Right lung (tissue), 10 donors: ENCODE data around the gene NGRN. TPM values are rescaled to one million over a fixed set of nuclear protein-coding genes. Genes with fewer than 3 reads are reported as not detected.
A peak's percentile ranks its signal among the peaks of the same experiment; 100 is the strongest.

Source experiments
- DNase-seq, 2 donors: peaks; one replicate each; pipeline ENCODE4 v3.0.0-alpha.2; 2013
- long read RNA-seq, 8 donors: transcript quantifications; one replicate each; lab custom pipeline, GENCODE V29; 2026
- polyA plus RNA-seq, 5 donors: library from polyadenylated mRNA; unstranded; fragments of 120-200 nt; gene quantifications; one replicate each; pipeline versions ENCODE4 v1.2.1 to v1.2.3, GENCODE V29; 2013; ENCODE audit warnings: inconsistent platforms in 1 of 5, low replicate concordance in 1 of 5; ENCODE audit not compliant: insufficient read length in 5 of 5, insufficient read depth in 1 of 5

NGRN gene, protein sequence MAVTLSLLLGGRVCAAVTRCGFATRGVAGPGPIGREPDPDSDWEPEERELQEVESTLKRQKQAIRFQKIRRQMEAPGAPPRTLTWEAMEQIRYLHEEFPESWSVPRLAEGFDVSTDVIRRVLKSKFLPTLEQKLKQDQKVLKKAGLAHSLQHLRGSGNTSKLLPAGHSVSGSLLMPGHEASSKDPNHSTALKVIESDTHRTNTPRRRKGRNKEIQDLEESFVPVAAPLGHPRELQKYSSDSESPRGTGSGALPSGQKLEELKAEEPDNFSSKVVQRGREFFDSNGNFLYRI
- 100 to 1,000 TPM; 105 to 122 (median 108) TPM for polyA plus RNA-seq
- long read RNA-seq, donor 1, full-length matches to known transcripts, result 159 of 159 reads
- long read RNA-seq, donor 1, partial matches to known transcripts, result 0 of 159 reads
- long read RNA-seq, donor 1, other reads (novel, unspliced or antisense), result 0 of 159 reads
- long read RNA-seq, donor 2, full-length matches to known transcripts, result 65 of 65 reads
- long read RNA-seq, donor 2, partial matches to known transcripts, result 0 of 65 reads
- long read RNA-seq, donor 2, other reads (novel, unspliced or antisense), result 0 of 65 reads
- long read RNA-seq, donor 3, full-length matches to known transcripts, result 97 of 97 reads
- long read RNA-seq, donor 3, partial matches to known transcripts, result 0 of 97 reads
- long read RNA-seq, donor 3, other reads (novel, unspliced or antisense), result 0 of 97 reads
- long read RNA-seq, donor 4, full-length matches to known transcripts, result 84 of 84 reads
- long read RNA-seq, donor 4, partial matches to known transcripts, result 0 of 84 reads
- long read RNA-seq, donor 4, other reads (novel, unspliced or antisense), result 0 of 84 reads
- long read RNA-seq, donor 5, full-length matches to known transcripts, result 136 of 136 reads
- long read RNA-seq, donor 5, partial matches to known transcripts, result 0 of 136 reads
- long read RNA-seq, donor 5, other reads (novel, unspliced or antisense), result 0 of 136 reads
- long read RNA-seq, donor 6, full-length matches to known transcripts, result 134 of 134 reads
- long read RNA-seq, donor 6, partial matches to known transcripts, result 0 of 134 reads
- long read RNA-seq, donor 6, other reads (novel, unspliced or antisense), result 0 of 134 reads
- long read RNA-seq, donor 7, full-length matches to known transcripts, result 96 of 96 reads
- long read RNA-seq, donor 7, partial matches to known transcripts, result 0 of 96 reads
- long read RNA-seq, donor 7, other reads (novel, unspliced or antisense), result 0 of 96 reads
- long read RNA-seq, donor 8, full-length matches to known transcripts, result 41 of 41 reads
- long read RNA-seq, donor 8, partial matches to known transcripts, result 0 of 41 reads
- long read RNA-seq, donor 8, other reads (novel, unspliced or antisense), result 0 of 41 reads

DNA sequence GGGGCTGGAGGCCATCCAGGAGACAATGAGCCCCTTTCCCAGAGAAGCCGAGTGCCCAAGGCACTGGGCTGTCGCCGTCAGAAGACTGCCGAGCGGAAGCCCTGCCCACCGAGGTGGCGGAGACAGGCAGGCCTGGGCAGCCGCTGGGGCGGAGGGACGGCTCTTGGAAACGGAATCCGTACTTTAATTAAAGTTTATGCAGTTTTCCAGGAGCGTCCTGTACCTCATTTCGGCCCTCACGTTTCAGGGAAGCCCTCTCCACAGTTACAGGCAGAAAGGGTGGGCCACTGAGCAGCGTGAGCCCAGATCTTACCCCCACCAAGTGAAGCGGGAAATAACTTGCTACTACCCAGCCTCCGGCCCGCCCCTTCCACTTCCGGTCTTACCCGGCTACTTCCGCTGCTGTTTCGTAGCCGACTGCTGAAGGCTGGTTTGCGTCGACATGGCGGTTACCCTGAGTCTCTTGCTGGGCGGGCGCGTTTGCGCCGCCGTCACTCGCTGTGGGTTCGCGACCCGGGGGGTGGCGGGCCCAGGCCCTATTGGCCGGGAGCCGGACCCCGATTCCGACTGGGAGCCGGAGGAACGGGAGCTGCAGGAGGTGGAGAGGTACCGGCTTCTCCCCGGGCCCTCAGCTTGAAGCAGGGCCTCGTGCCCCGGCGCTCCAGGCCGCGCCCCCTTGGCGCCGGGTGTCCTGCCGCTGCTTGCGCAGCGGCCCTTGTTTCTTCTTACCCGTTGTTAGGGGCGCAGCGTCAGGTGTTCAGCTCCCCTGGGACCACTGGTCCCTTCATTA is at the start of gene NGRN:
TSS of gene NGRN (plus strand) at position 402 of the 790 bp plus-strand sequence. CDS start at position 443, 41 bp downstream.
- DNase-seq, result peak; percentile 91 to 92

DNA sequence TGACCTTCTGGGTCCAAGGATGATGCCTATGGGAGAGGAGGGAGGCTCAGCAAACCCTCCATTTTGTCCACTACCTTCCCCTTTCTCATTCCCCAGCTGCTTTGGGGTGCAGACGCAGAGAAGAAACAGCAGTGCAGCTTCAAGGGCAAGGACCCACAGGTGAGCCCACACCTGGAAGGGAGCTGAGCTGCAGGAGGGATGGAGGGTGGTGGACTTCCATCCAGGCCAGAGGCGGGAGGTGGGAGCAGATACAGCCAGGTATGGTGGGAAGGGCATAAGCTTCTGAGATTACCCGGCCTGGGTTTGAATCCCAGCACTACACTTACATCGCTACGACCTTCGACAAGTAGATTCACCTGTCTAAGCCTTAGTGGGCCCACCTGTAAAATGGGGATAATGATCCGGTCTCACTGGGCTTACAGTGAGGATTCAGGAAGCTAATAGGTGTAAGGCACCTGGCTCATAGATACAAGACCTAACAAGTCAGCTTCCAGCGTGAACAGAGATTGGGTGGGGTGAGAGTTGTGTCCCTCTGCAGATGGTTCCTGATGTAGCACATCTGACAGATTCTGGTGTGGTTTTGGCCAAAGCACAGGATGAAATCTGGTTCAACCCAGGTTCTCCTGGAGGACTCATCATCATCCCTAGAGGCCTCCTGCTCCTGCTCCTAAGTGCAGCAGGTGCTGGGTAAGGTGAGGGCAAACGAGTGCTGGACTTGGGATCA is 47.6 kb upstream of the NGRN start:
- DNase-seq, result no peak

DNA sequence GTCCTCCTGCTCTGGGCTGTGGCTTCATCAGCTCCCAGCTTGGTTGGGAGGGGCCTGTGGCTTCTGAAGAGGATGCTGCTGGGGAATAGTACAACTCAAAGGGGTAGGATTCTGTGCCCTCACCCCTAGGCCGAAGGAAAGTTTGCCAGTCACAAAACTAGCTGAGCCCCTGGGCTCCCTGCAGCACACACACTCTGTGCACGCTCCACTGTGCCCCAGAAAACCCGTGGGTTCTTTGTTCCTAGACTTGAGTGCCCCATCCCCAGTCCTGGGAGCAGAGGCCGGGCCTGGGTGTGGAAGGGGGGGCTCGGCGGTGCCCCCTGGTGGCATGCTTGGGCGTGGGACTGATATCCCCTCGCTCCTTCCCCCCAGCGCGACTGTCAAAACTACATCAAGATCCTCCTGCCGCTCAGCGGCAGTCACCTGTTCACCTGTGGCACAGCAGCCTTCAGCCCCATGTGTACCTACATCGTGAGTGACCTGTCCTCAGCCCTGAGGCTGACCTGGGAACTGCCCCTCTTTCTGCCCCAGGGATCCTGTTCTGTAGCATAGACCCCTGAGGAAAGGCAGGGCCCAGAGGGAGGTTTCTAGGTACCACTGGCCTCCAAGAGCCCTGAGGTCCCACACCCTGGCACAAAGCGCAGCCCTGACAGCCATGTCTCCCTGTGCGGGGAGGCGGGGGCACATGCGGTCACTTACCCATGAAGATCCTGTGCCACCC is 45.9 kb upstream of the NGRN start:
- no peak for DNase-seq

DNA sequence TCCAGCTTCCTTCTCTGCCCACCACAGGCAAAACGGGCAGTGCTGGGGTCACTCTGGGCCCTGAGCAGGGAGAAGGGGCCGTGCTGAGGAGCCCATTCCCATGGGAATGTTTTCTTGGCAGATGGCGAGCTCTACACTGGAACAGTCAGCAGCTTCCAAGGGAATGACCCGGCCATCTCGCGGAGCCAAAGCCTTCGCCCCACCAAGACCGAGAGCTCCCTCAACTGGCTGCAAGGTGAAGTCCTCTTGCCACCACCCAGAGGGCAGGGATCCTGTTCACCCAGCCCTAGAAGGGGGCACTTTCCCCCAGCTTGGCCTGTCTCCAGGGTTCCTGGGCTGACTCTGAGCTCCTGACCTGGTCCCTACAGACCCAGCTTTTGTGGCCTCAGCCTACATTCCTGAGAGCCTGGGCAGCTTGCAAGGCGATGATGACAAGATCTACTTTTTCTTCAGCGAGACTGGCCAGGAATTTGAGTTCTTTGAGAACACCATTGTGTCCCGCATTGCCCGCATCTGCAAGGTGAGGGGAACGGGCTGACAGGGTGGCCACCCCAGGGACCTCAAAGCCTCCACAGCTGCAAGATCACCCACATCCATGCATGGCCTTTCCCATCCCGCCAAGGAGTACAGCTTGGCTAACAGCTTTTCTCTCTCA is 44.1 kb upstream of the NGRN start:
- peak; percentile 67 to 70 for DNase-seq

DNA sequence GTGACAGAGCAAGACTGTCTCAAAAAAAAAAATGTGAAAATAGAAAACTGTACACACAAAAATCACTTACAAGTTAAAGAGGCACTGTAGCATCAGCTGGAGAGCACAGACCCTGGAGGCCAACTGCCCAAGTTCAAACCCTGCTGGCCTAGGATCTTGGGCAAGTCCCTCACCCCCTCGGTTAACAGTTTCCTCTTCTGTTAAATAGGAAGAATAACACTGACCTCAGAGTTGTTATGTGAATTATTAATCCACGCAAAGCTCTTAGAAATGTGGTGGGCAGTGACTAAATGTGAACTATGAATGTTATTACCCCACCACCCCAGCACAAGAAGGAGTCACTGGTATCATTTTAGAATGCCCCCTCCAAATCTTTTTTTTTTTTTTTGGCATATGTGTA is 42.9 kb upstream of the NGRN start:
- no peak for DNase-seq

DNA sequence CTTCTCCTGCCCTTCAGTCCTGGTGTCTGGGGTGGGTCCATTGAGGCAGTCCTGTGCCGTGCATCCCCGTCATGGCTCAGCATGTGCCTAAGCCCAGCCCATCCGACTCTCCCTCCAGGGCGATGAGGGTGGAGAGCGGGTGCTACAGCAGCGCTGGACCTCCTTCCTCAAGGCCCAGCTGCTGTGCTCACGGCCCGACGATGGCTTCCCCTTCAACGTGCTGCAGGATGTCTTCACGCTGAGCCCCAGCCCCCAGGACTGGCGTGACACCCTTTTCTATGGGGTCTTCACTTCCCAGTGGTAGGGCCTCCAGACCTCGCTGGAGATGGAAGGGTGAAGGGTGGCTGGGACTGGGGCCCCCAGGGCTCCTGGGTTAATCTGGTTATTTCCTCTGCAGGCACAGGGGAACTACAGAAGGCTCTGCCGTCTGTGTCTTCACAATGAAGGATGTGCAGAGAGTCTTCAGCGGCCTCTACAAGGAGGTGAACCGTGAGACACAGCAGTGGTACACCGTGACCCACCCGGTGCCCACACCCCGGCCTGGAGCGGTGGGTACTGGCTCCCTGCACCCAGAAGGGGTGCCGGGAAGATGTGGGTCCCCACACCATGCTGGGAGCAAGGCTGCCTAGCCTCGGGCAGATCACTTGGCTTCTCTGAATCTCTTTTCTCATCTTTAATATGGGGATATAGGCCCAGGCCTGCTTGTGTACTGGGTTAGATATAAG is 41.9 kb upstream of the NGRN start:
- DNase-seq, result no peak

DNA sequence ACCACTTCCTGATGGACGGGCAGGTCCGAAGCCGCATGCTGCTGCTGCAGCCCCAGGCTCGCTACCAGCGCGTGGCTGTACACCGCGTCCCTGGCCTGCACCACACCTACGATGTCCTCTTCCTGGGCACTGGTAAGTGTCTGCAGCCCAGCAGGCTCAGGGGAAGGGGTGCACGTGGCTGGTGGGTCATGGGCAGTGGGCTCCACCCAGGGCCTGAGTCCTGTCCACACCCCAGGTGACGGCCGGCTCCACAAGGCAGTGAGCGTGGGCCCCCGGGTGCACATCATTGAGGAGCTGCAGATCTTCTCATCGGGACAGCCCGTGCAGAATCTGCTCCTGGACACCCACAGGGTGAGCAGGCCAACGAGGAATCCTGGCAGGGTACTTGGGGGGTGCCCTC is 40.4 kb upstream of the NGRN start:
- no peak for DNase-seq

DNA sequence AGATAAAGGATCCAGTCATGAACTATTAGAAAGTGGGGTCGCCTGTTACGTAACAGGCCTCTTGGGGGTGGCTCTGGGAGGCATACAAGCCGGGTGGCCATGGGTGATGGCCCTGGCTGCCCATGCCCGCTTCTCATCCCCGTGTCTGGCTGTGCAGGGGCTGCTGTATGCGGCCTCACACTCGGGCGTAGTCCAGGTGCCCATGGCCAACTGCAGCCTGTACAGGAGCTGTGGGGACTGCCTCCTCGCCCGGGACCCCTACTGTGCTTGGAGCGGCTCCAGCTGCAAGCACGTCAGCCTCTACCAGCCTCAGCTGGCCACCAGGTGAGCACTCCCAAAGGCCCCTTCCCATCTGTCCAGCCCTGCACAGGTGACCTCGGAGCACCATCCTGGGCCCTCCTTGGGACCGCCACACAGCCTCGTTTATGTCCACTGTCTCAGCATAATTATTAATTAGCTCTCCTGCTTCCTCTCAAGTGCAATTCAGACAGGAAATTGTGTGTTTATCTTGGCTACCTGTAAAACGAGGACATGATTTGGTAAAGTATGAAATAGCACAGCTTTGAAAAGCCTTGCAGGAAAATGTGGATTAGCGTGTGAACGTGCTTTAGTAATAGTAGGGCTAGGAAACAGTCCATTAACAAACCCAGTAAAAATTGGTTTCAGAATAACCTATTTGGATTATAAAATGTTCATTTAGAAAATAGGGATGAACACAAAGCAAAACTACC is 39.8 kb upstream of the NGRN start:
- DNase-seq, result no peak

DNA sequence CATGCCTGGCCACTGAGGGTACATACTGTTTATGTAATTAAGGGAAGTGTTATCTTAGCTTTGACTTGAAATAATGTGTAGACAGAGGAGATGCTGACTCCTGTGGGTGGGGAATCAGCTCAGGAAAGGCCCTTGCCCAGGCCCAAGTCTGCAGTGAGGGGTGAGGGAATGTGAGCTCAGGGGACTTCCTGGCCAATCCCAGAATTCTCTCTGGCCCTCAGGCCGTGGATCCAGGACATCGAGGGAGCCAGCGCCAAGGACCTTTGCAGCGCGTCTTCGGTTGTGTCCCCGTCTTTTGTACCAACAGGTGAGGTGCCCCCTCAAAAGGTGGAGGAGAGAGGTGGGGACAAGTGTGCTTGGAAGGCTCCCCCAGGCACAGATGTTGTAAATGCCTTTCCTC is 38.1 kb upstream of the NGRN start:
- no peak for DNase-seq

DNA sequence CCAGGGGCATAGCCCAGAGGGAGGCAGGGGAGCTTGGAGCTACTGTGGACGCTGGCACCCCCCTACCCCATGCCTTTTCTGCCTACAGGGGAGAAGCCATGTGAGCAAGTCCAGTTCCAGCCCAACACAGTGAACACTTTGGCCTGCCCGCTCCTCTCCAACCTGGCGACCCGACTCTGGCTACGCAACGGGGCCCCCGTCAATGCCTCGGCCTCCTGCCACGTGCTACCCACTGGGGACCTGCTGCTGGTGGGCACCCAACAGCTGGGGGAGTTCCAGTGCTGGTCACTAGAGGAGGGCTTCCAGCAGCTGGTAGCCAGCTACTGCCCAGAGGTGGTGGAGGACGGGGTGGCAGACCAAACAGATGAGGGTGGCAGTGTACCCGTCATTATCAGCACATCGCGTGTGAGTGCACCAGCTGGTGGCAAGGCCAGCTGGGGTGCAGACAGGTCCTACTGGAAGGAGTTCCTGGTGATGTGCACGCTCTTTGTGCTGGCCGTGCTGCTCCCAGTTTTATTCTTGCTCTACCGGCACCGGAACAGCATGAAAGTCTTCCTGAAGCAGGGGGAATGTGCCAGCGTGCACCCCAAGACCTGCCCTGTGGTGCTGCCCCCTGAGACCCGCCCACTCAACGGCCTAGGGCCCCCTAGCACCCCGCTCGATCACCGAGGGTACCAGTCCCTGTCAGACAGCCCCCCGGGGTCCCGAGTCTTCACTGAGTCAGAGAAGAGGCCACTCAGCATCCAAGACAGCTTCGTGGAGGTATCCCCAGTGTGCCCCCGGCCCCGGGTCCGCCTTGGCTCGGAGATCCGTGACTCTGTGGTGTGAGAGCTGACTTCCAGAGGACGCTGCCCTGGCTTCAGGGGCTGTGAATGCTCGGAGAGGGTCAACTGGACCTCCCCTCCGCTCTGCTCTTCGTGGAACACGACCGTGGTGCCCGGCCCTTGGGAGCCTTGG is 37.4 kb upstream of the NGRN start:
- DNase-seq, result no peak

DNA sequence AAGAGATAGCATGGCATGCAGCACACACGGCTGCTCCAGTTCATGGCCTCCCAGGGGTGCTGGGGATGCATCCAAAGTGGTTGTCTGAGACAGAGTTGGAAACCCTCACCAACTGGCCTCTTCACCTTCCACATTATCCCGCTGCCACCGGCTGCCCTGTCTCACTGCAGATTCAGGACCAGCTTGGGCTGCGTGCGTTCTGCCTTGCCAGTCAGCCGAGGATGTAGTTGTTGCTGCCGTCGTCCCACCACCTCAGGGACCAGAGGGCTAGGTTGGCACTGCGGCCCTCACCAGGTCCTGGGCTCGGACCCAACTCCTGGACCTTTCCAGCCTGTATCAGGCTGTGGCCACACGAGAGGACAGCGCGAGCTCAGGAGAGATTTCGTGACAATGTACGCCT is 36.5 kb upstream of the NGRN start:
- DNase-seq, result no peak

DNA sequence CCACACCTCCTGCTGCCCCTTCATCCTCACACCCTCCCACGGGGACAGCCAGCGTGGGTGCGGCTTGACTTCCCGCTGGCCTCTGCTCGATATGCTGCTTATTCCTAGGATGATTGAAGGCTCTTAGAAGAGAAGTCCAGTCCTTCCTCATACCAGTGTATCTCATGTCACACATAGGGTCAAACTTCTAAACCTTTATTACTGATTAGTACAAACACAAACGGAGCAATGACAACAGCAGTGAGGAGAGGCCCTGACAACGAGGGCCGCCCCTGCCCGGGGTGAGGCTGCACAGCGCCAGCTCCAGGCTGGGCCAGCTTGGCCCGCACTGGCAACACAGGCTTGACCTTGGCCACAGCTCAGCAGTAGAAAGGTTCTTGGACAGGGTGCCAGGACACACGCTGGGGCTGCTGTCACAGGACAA is 35.4 kb upstream of the NGRN start:
- DNase-seq, result no peak

DNA sequence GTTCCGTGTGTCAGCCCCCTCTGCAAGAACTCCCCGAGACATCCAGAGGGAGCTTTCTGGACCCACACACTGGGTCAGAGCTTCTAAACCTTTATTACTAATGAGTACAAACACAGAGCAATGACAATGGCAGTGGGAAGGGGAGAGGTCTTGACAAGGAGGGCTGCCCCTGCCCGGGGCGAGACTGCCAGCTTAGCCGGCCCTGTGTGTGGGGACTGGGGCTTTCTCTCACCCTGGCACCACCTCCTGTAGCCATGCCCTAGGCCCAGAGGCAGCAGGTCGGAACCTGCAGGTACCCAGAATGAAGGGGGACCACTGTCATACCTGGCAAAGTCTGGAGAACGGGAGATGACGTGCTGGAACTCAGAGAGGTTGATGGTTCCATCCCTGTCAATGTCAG is 34.9 kb upstream of the NGRN start:
- no peak for DNase-seq

DNA sequence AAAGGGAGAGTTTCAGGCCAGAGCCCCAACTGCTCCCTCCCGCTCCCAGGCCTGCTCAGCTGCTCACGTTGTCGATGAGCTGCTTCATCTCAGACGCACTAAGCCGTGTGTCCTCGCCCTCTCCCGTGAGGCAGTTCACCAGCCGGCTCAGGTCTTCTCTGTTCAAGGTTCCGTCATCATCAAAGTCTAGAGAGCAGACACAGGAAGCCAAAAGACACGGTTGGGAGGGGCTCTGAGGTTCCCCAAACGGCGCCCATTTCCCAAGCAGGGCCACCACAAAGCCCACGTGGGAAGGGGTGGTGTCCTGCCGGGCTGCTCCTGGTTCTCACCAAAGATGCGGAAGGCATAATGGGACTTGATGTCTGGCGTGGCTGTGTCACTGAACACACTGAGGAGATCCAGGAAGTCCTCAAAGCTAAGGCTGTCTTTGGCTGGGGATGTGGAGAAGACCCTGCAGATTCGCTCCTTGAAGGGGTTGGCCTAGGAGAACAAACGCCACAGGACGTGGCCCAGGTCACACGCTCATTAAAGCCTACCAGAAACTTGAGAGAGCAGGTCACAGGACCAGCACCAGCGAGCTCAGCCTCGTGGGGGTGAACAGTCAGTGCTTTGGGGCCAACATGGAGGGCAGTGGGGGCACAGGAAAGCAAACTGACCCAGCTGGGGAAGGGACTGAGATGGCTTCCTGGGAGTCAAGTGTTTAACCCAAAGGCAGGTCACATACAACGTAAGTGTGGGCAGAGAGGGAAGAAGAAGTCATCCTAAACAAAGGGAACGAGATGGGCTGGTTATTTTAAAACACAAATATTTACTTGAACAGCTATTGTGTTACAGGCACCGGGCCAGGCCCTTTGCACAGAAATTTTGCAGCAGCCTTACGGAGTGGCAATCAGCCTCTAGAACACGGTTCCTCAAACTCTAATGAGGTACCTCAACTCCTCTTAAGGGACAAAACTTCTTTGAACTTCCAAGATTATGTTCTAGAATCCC is 34.1 kb upstream of the NGRN start:
- DNase-seq, result no peak

DNA sequence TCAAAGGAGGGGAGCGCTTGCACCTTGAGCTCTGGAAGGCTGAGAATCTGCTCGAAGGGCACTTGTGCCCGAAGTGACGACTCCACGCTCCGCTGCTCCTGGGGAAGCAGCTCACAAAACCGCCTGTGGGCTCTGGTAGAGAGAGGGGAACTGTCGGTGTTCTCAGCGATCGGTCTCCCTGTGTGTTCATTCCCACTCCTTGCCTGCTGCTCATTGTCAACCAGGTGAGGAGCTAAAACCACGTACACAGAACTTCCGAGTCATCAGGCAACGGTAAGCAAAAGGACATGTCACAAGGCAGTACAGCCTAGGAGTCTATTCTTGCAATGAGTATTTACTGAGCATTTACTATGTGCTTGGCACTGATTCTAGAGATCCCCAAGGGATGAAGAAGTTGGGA is 33.3 kb upstream of the NGRN start:
- DNase-seq, result no peak
